Measurements from ENCODE around the gene ADGRA1.
"Not testable (repeated sequence)": the region's sequence is repeated elsewhere in the genome, so short reads cannot be mapped to it uniquely, and the experiment has no call there.

ADGRA1 gene

GRCh38 chr10:133142523-133143199, 54.9 kb downstream of the ADGRA1 start:
- no peaks in the 10 kb centered on the region for H3K9me3 ChIP-seq
- DNase-seq: no peak
- H3K27me3 ChIP-seq: no peaks in the 10 kb centered on the region
- H3K36me3 ChIP-seq: no peaks in the 10 kb centered on the region
- TF ChIP-seq CTCF (IDR thresholded peaks at IDR 0.05; ENCODE audit: low read depth, low read length): no peak
- no peaks in the 10 kb centered on the region for H3K4me1 ChIP-seq
- no peak overlapping the region for H3K4me3 ChIP-seq (ENCODE audit: low read depth, low read length)

- DNase-seq: no peak
- TF ChIP-seq CTCF (IDR thresholded peaks at IDR 0.05; ENCODE audit: low read depth, low read length): no peak
- no peaks in the 10 kb centered on the region for H3K27me3 ChIP-seq
Measured at GRCh38 chr10:133143200-133143533, 55.4 kb downstream of the ADGRA1 start.

GRCh38 chr10:133143546-133143945, 55.8 kb downstream of the ADGRA1 start:
- Histone ChIP-seq H3K4me1 (no peaks in the 10 kb centered on the region), H3K27me3 (no peaks in the 10 kb centered on the region), H3K36me3 (no peaks in the 10 kb centered on the region), H3K9me3 (no peaks in the 10 kb centered on the region), H3K4me3 (ENCODE audit: low read depth, low read length) (no peak overlapping the region)
- no peak for DNase-seq
- no peak for TF ChIP-seq CTCF (IDR thresholded peaks at IDR 0.05; ENCODE audit: low read depth, low read length)

More at GRCh38 chr10:133143200-133143533, 55.4 kb downstream of the ADGRA1 start:
- Histone ChIP-seq H3K36me3 (no peaks in the 10 kb centered on the region), H3K4me1 (no peaks in the 10 kb centered on the region), H3K4me3 (ENCODE audit: low read depth, low read length) (no peak overlapping the region), H3K9me3 (no peaks in the 10 kb centered on the region)

- Histone ChIP-seq H3K36me3 (no peaks in the 10 kb centered on the region), H3K4me3 (ENCODE audit: low read depth, low read length) (no peak overlapping the region), H3K27me3 (no peaks in the 10 kb centered on the region), H3K9me3 (no peaks in the 10 kb centered on the region), H3K4me1 (no peaks in the 10 kb centered on the region)
- TF ChIP-seq CTCF (IDR thresholded peaks at IDR 0.05; ENCODE audit: low read depth, low read length): no peak
- no peak for DNase-seq
Measured at GRCh38 chr10:133144771-133145170, 57.0 kb downstream of the ADGRA1 start.

GRCh38 chr10:133150226-133150625, 62.5 kb downstream of the ADGRA1 start:
- TF ChIP-seq CTCF (IDR thresholded peaks at IDR 0.05; ENCODE audit: low read depth, low read length): no peak
- no peaks in the 10 kb centered on the region for H3K4me1 ChIP-seq
- H3K27me3 ChIP-seq: no peaks in the 10 kb centered on the region; the same call in 1 of the 2 replicates
- H3K4me3 ChIP-seq (ENCODE audit: low read depth, low read length): no peak overlapping the region
- no peaks in the 10 kb centered on the region for H3K9me3 ChIP-seq
- DNase-seq: no peak
- no peaks in the 10 kb centered on the region for H3K36me3 ChIP-seq

- Histone ChIP-seq H3K9me3 (no peaks in the 10 kb centered on the region), H3K4me3 (ENCODE audit: low read depth, low read length) (no peak overlapping the region), H3K4me1 (no peaks in the 10 kb centered on the region), H3K27me3 (no peaks in the 10 kb centered on the region; the same call in 1 of the 2 replicates), H3K36me3 (no peaks in the 10 kb centered on the region)
- no peak for DNase-seq
- TF ChIP-seq CTCF (IDR thresholded peaks at IDR 0.05; ENCODE audit: low read depth, low read length): no peak
Measured at GRCh38 chr10:133150656-133151055, 62.9 kb downstream of the ADGRA1 start.

- not testable (repeated sequence) for H3K4me1 ChIP-seq; H3K9me3 ChIP-seq; H3K36me3 ChIP-seq; H3K4me3 ChIP-seq (ENCODE audit: low read depth, low read length); DNase-seq; H3K27me3 ChIP-seq
Measured at GRCh38 chr10:133151071-133151470, 63.3 kb downstream of the ADGRA1 start.

Measured in BE2C (cell line).